ENCODE data around the gene AKT1.
A peak's percentile ranks its signal among the peaks of the same experiment; 100 is the strongest.
"Not testable (repeated sequence)": the region's sequence is repeated elsewhere in the genome, so short reads cannot be mapped to it uniquely, and the experiment has no call there.

Gene AKT1

GRCh38 chr14:104794993-104795780 is at the start of gene AKT1:
Gene AKT1 (minus strand): TSS chr14:104795748. CDS start chr14:104792643, 3,105 bp downstream.
- Mint-ChIP-seq H3K4me3 (peak within 1 kb of the TSS; percentile 89), H3K27me3 (peaks cover 17% of the 10 kb centered on the region), H3K27ac (peak within 1 kb of the TSS; percentile 81), H3K9me3 (no peaks in the 10 kb centered on the region), H3K36me3 (ENCODE audit: low read depth) (peaks cover 45% of the 10 kb centered on the region), H3K4me1 (ENCODE audit: low read depth) (peaks cover 88% of the 10 kb centered on the region)
- intact Hi-C loops (cut with micrococcal nuclease): no loop called here

GRCh38 chr14:104845033-104845666 is 49.6 kb upstream of the AKT1 start:
- H3K4me1 Mint-ChIP-seq (ENCODE audit: low read depth): no peaks in the 10 kb centered on the region
- H3K36me3 Mint-ChIP-seq (ENCODE audit: low read depth): no peaks in the 10 kb centered on the region
- no peak overlapping the region for H3K4me3 Mint-ChIP-seq
- intact Hi-C loops (cut with micrococcal nuclease): no loop called here
- H3K9me3 Mint-ChIP-seq: no peaks in the 10 kb centered on the region
- H3K27me3 Mint-ChIP-seq: peaks cover 80% of the 10 kb centered on the region
- no peak overlapping the region for H3K27ac Mint-ChIP-seq

- no peak overlapping the region for H3K27ac Mint-ChIP-seq
- intact Hi-C loops (cut with micrococcal nuclease): no loop called here
- H3K27me3 Mint-ChIP-seq: peaks cover 85% of the 10 kb centered on the region
- H3K4me3 Mint-ChIP-seq: no peak overlapping the region
- H3K36me3 Mint-ChIP-seq (ENCODE audit: low read depth): no peaks in the 10 kb centered on the region
- no peaks in the 10 kb centered on the region for H3K9me3 Mint-ChIP-seq
- H3K4me1 Mint-ChIP-seq (ENCODE audit: low read depth): no peaks in the 10 kb centered on the region
These were observed 48.9 kb upstream of the AKT1 start for GRCh38 chr14:104844306-104845032.

- Mint-ChIP-seq H3K4me1 (ENCODE audit: low read depth) (no peaks in the 10 kb centered on the region), H3K4me3 (no peak overlapping the region), H3K9me3 (no peaks in the 10 kb centered on the region), H3K27ac (no peak overlapping the region), H3K27me3 (peaks cover 91% of the 10 kb centered on the region), H3K36me3 (ENCODE audit: low read depth) (no peaks in the 10 kb centered on the region)
- intact Hi-C loops (cut with micrococcal nuclease): no loop called here
These were observed 48.1 kb upstream of the AKT1 start for GRCh38 chr14:104843442-104844305.

GRCh38 chr14:104843006-104843405 is 47.5 kb upstream of the AKT1 start:
- peaks cover 87% of the 10 kb centered on the region for H3K27me3 Mint-ChIP-seq
- H3K4me3 Mint-ChIP-seq: no peak overlapping the region
- H3K27ac Mint-ChIP-seq: no peak overlapping the region
- no peaks in the 10 kb centered on the region for H3K36me3 Mint-ChIP-seq (ENCODE audit: low read depth)
- H3K4me1 Mint-ChIP-seq (ENCODE audit: low read depth): no peaks in the 10 kb centered on the region
- no peaks in the 10 kb centered on the region for H3K9me3 Mint-ChIP-seq
- intact Hi-C loops (cut with micrococcal nuclease): no loop called here

- H3K27ac Mint-ChIP-seq: no peak overlapping the region
- no peaks in the 10 kb centered on the region for H3K9me3 Mint-ChIP-seq
- no peaks in the 10 kb centered on the region for H3K4me1 Mint-ChIP-seq (ENCODE audit: low read depth)
- no peak overlapping the region for H3K4me3 Mint-ChIP-seq
- H3K36me3 Mint-ChIP-seq (ENCODE audit: low read depth): no peaks in the 10 kb centered on the region
- intact Hi-C loops (cut with micrococcal nuclease): no loop called here
- H3K27me3 Mint-ChIP-seq: peaks cover 84% of the 10 kb centered on the region
These were observed 46.2 kb upstream of the AKT1 start for GRCh38 chr14:104841730-104842129.

- peaks cover 45% of the 10 kb centered on the region for H3K27me3 Mint-ChIP-seq
- H3K4me3 Mint-ChIP-seq; H3K9me3 Mint-ChIP-seq; H3K27ac Mint-ChIP-seq; intact Hi-C loops (cut with micrococcal nuclease); H3K36me3 Mint-ChIP-seq (ENCODE audit: low read depth); H3K4me1 Mint-ChIP-seq (ENCODE audit: low read depth): not testable (repeated sequence)
These were observed 40.8 kb upstream of the AKT1 start for GRCh38 chr14:104836171-104836935.

GRCh38 chr14:104830781-104831180 is 35.2 kb upstream of the AKT1 start:
- H3K4me3 Mint-ChIP-seq: no peak overlapping the region
- intact Hi-C loops (cut with micrococcal nuclease): no loop called here
- H3K4me1 Mint-ChIP-seq (ENCODE audit: low read depth): peaks cover 18% of the 10 kb centered on the region
- no peaks in the 10 kb centered on the region for H3K36me3 Mint-ChIP-seq (ENCODE audit: low read depth)
- H3K27ac Mint-ChIP-seq: no peak overlapping the region
- H3K9me3 Mint-ChIP-seq: no peaks in the 10 kb centered on the region
- peaks cover 32% of the 10 kb centered on the region for H3K27me3 Mint-ChIP-seq

GRCh38 chr14:104827177-104828055 is 31.9 kb upstream of the AKT1 start:
- peaks cover 53% of the 10 kb centered on the region for H3K27me3 Mint-ChIP-seq
- intact Hi-C loops (cut with micrococcal nuclease): loop anchor here (5.0 kb wide), 1 partner anchor 40 kb away; no protein-coding TSS in a partner anchor
- no peak overlapping the region for H3K27ac Mint-ChIP-seq
- no peaks in the 10 kb centered on the region for H3K36me3 Mint-ChIP-seq (ENCODE audit: low read depth)
- peak overlapping the region; percentile 63 for H3K4me3 Mint-ChIP-seq
- H3K4me1 Mint-ChIP-seq (ENCODE audit: low read depth): peaks cover 24% of the 10 kb centered on the region
- peaks cover 13% of the 10 kb centered on the region for H3K9me3 Mint-ChIP-seq

GRCh38 chr14:104826861-104827176 is 31.3 kb upstream of the AKT1 start:
- intact Hi-C loops (cut with micrococcal nuclease): loop anchor here (1.0 to 5.0 kb wide), 2 partner anchors 40 to 59 kb away; no protein-coding TSS in a partner anchor
- Mint-ChIP-seq H3K9me3 (peaks cover 13% of the 10 kb centered on the region), H3K36me3 (ENCODE audit: low read depth) (no peaks in the 10 kb centered on the region), H3K4me1 (ENCODE audit: low read depth) (peaks cover 24% of the 10 kb centered on the region), H3K27ac (no peak overlapping the region), H3K4me3 (peak overlapping the region; percentile 63), H3K27me3 (peaks cover 53% of the 10 kb centered on the region)

- Mint-ChIP-seq H3K9me3 (peaks cover 13% of the 10 kb centered on the region), H3K4me1 (ENCODE audit: low read depth) (peaks cover 24% of the 10 kb centered on the region), H3K4me3 (peak overlapping the region; percentile 72), H3K27me3 (peaks cover 53% of the 10 kb centered on the region), H3K27ac (peak overlapping the region; percentile 76), H3K36me3 (ENCODE audit: low read depth) (no peaks in the 10 kb centered on the region)
- intact Hi-C loops (cut with micrococcal nuclease): loop anchor here (1.0 to 5.0 kb wide), 2 partner anchors 39 to 58 kb away; no protein-coding TSS in a partner anchor
These were observed 30.8 kb upstream of the AKT1 start for GRCh38 chr14:104826189-104826860.

Measured in dendritic cell treated with granulocyte-macrophage colony-stimulating factor and Interleukin-4, amounts not matched to agents 40 ng/mL and 50 ng/mL, for 4 days (primary cell).